H9 (cell line): ENCODE data around the gene KLK6. TPM values are rescaled to one million over a fixed set of nuclear protein-coding genes. Genes with fewer than 3 reads are reported as not detected.

Experiments
- DNase-seq: peaks from one replicate; pipeline ENCODE4 v3.0.0-alpha.2; 2017
- H2AFZ ChIP-seq: one replicate; pipeline ENCODE4 v1.6.1; 2013; ENCODE audit warnings: mild to moderate bottlenecking, low read length, control low read depth, moderate library complexity
- H2AK5ac ChIP-seq: 2 replicates; pipeline ENCODE4 v1.6.1; 2013; ENCODE audit warnings: low read length, control low read depth, mixed read lengths; ENCODE audit not compliant: insufficient read length
- H2BK120ac ChIP-seq: one replicate; pipeline ENCODE4 v1.6.1; 2013; ENCODE audit warnings: low read depth, mild to moderate bottlenecking, low read length, control low read depth, inconsistent platforms; ENCODE audit not compliant: poor library complexity, severe bottlenecking
- H2BK12ac ChIP-seq: 2 replicates; pipeline ENCODE4 v1.6.1; 2013; ENCODE audit warnings: low read length, control low read depth, mixed read lengths, low read depth; ENCODE audit not compliant: insufficient read length
- H2BK15ac ChIP-seq: 2 replicates; pipeline ENCODE4 v1.6.1; 2013; ENCODE audit warnings: low read depth, low read length, control low read depth
- H2BK20ac ChIP-seq: one replicate; pipeline ENCODE4 v1.6.1; 2013; ENCODE audit warnings: low read depth, mild to moderate bottlenecking, low read length, control low read depth, inconsistent platforms; ENCODE audit not compliant: poor library complexity, severe bottlenecking
- H2BK5ac ChIP-seq: 2 replicates; pipeline ENCODE4 v1.6.1; 2013; ENCODE audit warnings: low read length, control low read depth, mixed read lengths; ENCODE audit not compliant: insufficient read length
- H3K14ac ChIP-seq: 2 replicates; pipeline ENCODE4 v1.6.1; 2013; ENCODE audit warnings: low read length, control low read depth; ENCODE audit not compliant: insufficient read depth
- H3K18ac ChIP-seq: 2 replicates; pipeline ENCODE4 v1.6.1; 2013; ENCODE audit warnings: low read depth, mild to moderate bottlenecking, mixed read lengths, low read length, control low read depth; ENCODE audit not compliant: insufficient read length
- H3K23ac ChIP-seq: 2 replicates; pipeline ENCODE4 v1.6.1; 2013; ENCODE audit warnings: low read length, control low read depth, mixed read lengths, low read depth; ENCODE audit not compliant: insufficient read length
- H3K23me2 ChIP-seq: 2 replicates; pipeline ENCODE4 v1.6.1; 2013; ENCODE audit warnings: low read depth, mild to moderate bottlenecking, mixed read lengths, low read length, control low read depth; ENCODE audit not compliant: insufficient read length, poor library complexity, severe bottlenecking
- H3K27ac ChIP-seq: 2 replicates; pipeline ENCODE4 v1.5.1; 2013; ENCODE audit warnings: low read length, control low read depth, mixed read lengths, low read depth; ENCODE audit not compliant: insufficient read length
- H3K27me3 ChIP-seq: 2 replicates; pipeline ENCODE4 v1.6.1; 2013; ENCODE audit warnings: low read length, control low read depth, inconsistent platforms; ENCODE audit not compliant: insufficient read depth
- H3K4ac ChIP-seq: 2 replicates; pipeline ENCODE4 v1.6.1; 2013; ENCODE audit warnings: low read depth, mild to moderate bottlenecking, control low read depth, inconsistent platforms, low read length, moderate library complexity
- H3K4me1 ChIP-seq: 2 replicates; pipeline ENCODE4 v1.6.1; 2013; ENCODE audit warnings: low read length, control low read depth, inconsistent platforms; ENCODE audit not compliant: insufficient read depth
- H3K4me2 ChIP-seq: 2 replicates; pipeline ENCODE4 v1.6.1; 2013; ENCODE audit warnings: low read length, control low read depth, mixed read lengths; ENCODE audit not compliant: insufficient read length, insufficient read depth
- H3K56ac ChIP-seq: 2 replicates; pipeline ENCODE4 v1.6.1; 2013; ENCODE audit warnings: low read depth, mild to moderate bottlenecking, mixed read lengths, low read length, control low read depth; ENCODE audit not compliant: insufficient read length
- H3K79me1 ChIP-seq: 2 replicates; pipeline ENCODE4 v1.6.1; 2013; ENCODE audit warnings: low read depth, mild to moderate bottlenecking, moderate library complexity, low read length, control low read depth, inconsistent platforms; ENCODE audit not compliant: insufficient read depth, poor library complexity, severe bottlenecking
- H3K79me2 ChIP-seq: 2 replicates; pipeline ENCODE4 v1.6.1; 2013; ENCODE audit warnings: low read length, control low read depth, inconsistent platforms; ENCODE audit not compliant: insufficient read depth
- H3K9ac ChIP-seq: 2 replicates; pipeline ENCODE4 v1.6.1; 2013; ENCODE audit warnings: low read length, control low read depth, mixed read lengths; ENCODE audit not compliant: insufficient read length; ENCODE audit errors: extremely low read depth
- H3K9me3 ChIP-seq: one replicate; pipeline ENCODE4 v1.6.1; 2013; ENCODE audit warnings: low read depth, low read length, inconsistent platforms; ENCODE audit not compliant: control insufficient read depth
- H3T11ph ChIP-seq: one replicate; pipeline ENCODE4 v1.6.1; 2013; ENCODE audit warnings: mild to moderate bottlenecking, low read length, control low read depth, inconsistent platforms
- H4K20me1 ChIP-seq: one replicate; pipeline ENCODE4 v1.6.1; 2013; ENCODE audit not compliant: control insufficient read depth, insufficient read length, insufficient read depth
- H4K5ac ChIP-seq: 2 replicates; pipeline ENCODE4 v1.6.1; 2013; ENCODE audit warnings: low read depth, mild to moderate bottlenecking, mixed read lengths, low read length, control low read depth; ENCODE audit not compliant: insufficient read length
- H4K8ac ChIP-seq: replicated peaks from 2 replicates; pipeline ENCODE4 v1.6.1; 2013; ENCODE audit warnings: low read length, control low read depth, mixed read lengths, low read depth; ENCODE audit not compliant: insufficient read length
- H4K91ac ChIP-seq: 2 replicates; pipeline ENCODE4 v1.6.1; 2013; ENCODE audit warnings: low read depth, mild to moderate bottlenecking, moderate library complexity, mixed read lengths, low read length, control low read depth; ENCODE audit not compliant: insufficient read length
- H3K27ac Mint-ChIP-seq, 3 experiments: 2 replicates in 2 of 3; 3 replicates in 1 of 3; pipeline ENCODE4 v1.8.0; 2020 to 2021; ENCODE audit warnings: mixed read lengths in 3 of 3, mild to moderate bottlenecking in 1 of 3, moderate library complexity in 1 of 3
- H3K27me3 Mint-ChIP-seq: 2 replicates; pipeline ENCODE4 v1.8.0; 2021; ENCODE audit warnings: low read depth, mild to moderate bottlenecking, moderate library complexity, mixed read lengths
- H3K36me3 Mint-ChIP-seq, 3 experiments: 2 replicates in 2 of 3; 3 replicates in 1 of 3; pipeline ENCODE4 v1.8.0; 2020 to 2021; ENCODE audit warnings: low read depth in 3 of 3, mixed read lengths in 3 of 3; ENCODE audit not compliant: insufficient read depth in 1 of 3
- H3K4me1 Mint-ChIP-seq, 2 experiments: 2 replicates each; pipeline ENCODE4 v1.8.0; 2020; ENCODE audit warnings: mixed read lengths in 2 of 2
- H3K4me3 Mint-ChIP-seq, 2 experiments: 2 replicates in 1 of 2; 3 replicates in 1 of 2; pipeline ENCODE4 v1.8.0; 2020 to 2021; ENCODE audit warnings: mild to moderate bottlenecking in 2 of 2, mixed read lengths in 2 of 2, moderate library complexity in 1 of 2
- H3K9me3 Mint-ChIP-seq, 2 experiments: 2 replicates in 1 of 2; 3 replicates in 1 of 2; pipeline ENCODE4 v1.8.0; 2020; ENCODE audit warnings: mild to moderate bottlenecking in 2 of 2, mixed read lengths in 2 of 2, moderate library complexity in 1 of 2
- WGBS: extraction: QIAGEN DNeasy Blood & Tissue Kit; methylation state at CpG from one replicate; pipeline ENCODE4 v1.1.7; 2013; ENCODE audit warnings: missing lambda C conversion rate, low lambda C conversion rate, mixed read lengths; ENCODE audit not compliant: insufficient read length; ENCODE audit errors: extremely low coverage; 5-methylcytosine and 5-hydroxymethylcytosine counted together
- total RNA-seq: library from RNA; stranded (reverse); gene quantifications from 2 replicates; pipeline ENCODE4 v1.2.1, GENCODE V29; 2021
- TF ChIP-seq, protein P1 (sequence below): fragments of 200-600 bp; sonication (generic); conservative IDR thresholded peaks from 3 replicates; pipeline ENCODE4 v1.8.0; 2021; ENCODE audit warnings: antibody characterized with exemption, mild to moderate bottlenecking

The KLK6 gene
- total RNA-seq, 1 experiment from 2014 or later, result 2.6 TPM

- no peak overlapping the region for H4K8ac ChIP-seq
- no peaks in the 10 kb centered on the region for H3K36me3 Mint-ChIP-seq
- H2BK15ac ChIP-seq, result no peak overlapping the region
- no peak overlapping the region for H2AK5ac ChIP-seq
- H3T11ph ChIP-seq, result no peak overlapping the region
- no peaks in the 10 kb centered on the region for H3K9me3 Mint-ChIP-seq
- peaks cover 38 to 53% of the 10 kb centered on the region in 2 experiments for H3K4me1 Mint-ChIP-seq
- H2BK5ac ChIP-seq, result no peak overlapping the region
- H3K9me3 ChIP-seq, result no peaks in the 10 kb centered on the region
- H3K9ac ChIP-seq, result no peak overlapping the region
- H3K4ac ChIP-seq, result no peak overlapping the region
- no peaks in the 10 kb centered on the region for H3K27me3 ChIP-seq
- no CpG with 5 or more reads among the region's 8 CpGs for WGBS
- no peak overlapping the region for H3K56ac ChIP-seq
- H3K23me2 ChIP-seq, result no peaks in the 10 kb centered on the region
- H2BK20ac ChIP-seq, result no peak overlapping the region
- no peaks in the 10 kb centered on the region for H3K79me2 ChIP-seq
- peak overlapping the region; percentile 27 for H3K18ac ChIP-seq
- TF ChIP-seq, protein P1, sequence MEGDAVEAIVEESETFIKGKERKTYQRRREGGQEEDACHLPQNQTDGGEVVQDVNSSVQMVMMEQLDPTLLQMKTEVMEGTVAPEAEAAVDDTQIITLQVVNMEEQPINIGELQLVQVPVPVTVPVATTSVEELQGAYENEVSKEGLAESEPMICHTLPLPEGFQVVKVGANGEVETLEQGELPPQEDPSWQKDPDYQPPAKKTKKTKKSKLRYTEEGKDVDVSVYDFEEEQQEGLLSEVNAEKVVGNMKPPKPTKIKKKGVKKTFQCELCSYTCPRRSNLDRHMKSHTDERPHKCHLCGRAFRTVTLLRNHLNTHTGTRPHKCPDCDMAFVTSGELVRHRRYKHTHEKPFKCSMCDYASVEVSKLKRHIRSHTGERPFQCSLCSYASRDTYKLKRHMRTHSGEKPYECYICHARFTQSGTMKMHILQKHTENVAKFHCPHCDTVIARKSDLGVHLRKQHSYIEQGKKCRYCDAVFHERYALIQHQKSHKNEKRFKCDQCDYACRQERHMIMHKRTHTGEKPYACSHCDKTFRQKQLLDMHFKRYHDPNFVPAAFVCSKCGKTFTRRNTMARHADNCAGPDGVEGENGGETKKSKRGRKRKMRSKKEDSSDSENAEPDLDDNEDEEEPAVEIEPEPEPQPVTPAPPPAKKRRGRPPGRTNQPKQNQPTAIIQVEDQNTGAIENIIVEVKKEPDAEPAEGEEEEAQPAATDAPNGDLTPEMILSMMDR, result no peak
- H3K27ac ChIP-seq, result no peak overlapping the region
- H3K27ac Mint-ChIP-seq, result no peak overlapping the region
- H3K4me1 ChIP-seq, result peaks cover 6% of the 10 kb centered on the region; the same call in 1 of the 2 replicates
- H2BK12ac ChIP-seq, result no peak overlapping the region
- no peak overlapping the region for H3K4me2 ChIP-seq
- no peak overlapping the region for H4K91ac ChIP-seq
- peak overlapping the region; percentile 20; the same call in 1 of the 2 replicates for H3K14ac ChIP-seq
- DNase-seq, result no peak
- H3K4me3 Mint-ChIP-seq, result no peak overlapping the region
- no peaks in the 10 kb centered on the region for H4K20me1 ChIP-seq
- no peak overlapping the region for H3K23ac ChIP-seq
- H3K27me3 Mint-ChIP-seq, result peaks cover 16% of the 10 kb centered on the region
- H4K5ac ChIP-seq, result no peak overlapping the region
- H2AFZ ChIP-seq, result no peak overlapping the region
- no peak overlapping the region for H2BK120ac ChIP-seq
- no peaks in the 10 kb centered on the region for H3K79me1 ChIP-seq
Measured at GRCh38 chr19:50979758-50980157, 10.4 kb upstream of the KLK6 start.
